ENCODE data around the gene SEC24D. TPM values are rescaled to one million over a fixed set of nuclear protein-coding genes. Genes with fewer than 3 reads are reported as not detected.

SEC24D gene
- total and polyA plus RNA-seq, 2 donors (not counting 3 experiments of a cell fraction or from before 2014, with no cell fraction given), result 81.5 to 127 TPM

GRCh38 chr4:118869808-118870342 is 33.9 kb upstream of the SEC24D start:
- POLR2A ChIA-PET, result no interaction called here
- no peaks in the 10 kb centered on the region for H3K79me2 ChIP-seq (ENCODE audit: control insufficient read depth, insufficient read depth, low read length)
- H3K27ac ChIP-seq (ENCODE audit: insufficient read depth, low read depth, low read length), result peak overlapping the region; percentile 26
- peak overlapping the region; percentile 75 for H2AFZ ChIP-seq (ENCODE audit: low read depth, low read length)
- H3K9me3 ChIP-seq (replicated peaks; ENCODE audit: control insufficient read depth, insufficient read depth, low read length), result no peaks in the 10 kb centered on the region
- H3K9ac ChIP-seq (replicated peaks; ENCODE audit: extremely low read depth, insufficient read depth, low read length), result no peak overlapping the region
- H3K4me2 ChIP-seq (ENCODE audit: insufficient read depth, low read length), result peak overlapping the region; percentile 32
- intact Hi-C loops (cut with micrococcal nuclease), result loop anchor here (1.0 to 2.0 kb wide), 2 partner anchors 19 to 34 kb away; partner anchors contain the start of genes SEC24D and SYNPO2
- peaks cover 13% of the 10 kb centered on the region for H3K4me1 ChIP-seq (ENCODE audit: control insufficient read depth, extremely low read depth, insufficient read depth, low read length)
- peak; percentile 71 for DNase-seq (ENCODE audit: low read depth, low spot score)
- TF ChIP-seq JUN (IDR thresholded peaks at IDR 0.05; ENCODE audit: borderline replicate concordance, insufficient read depth, insufficient read length, low read depth) (peak; percentile 10), CTCF (IDR thresholded peaks at IDR 0.05; ENCODE audit: extremely low read depth in 1 of 2, insufficient read depth in 1 of 2, low read depth in 1 of 2, low read length in 2 of 2) (no peak)
- H3K4me3 ChIP-seq (replicated peaks in 1 of 3; ENCODE audit: insufficient read depth in 1 of 3, low read depth in 1 of 3, low read length in 3 of 3), result no peak overlapping the region
- no peaks in the 10 kb centered on the region for H3K36me3 ChIP-seq (ENCODE audit: control insufficient read depth in 2 of 2, extremely low read depth in 1 of 2, insufficient read depth in 2 of 2, low read length in 2 of 2)
- no peaks in the 10 kb centered on the region for H3K27me3 ChIP-seq (ENCODE audit: control insufficient read depth in 2 of 2, insufficient read depth in 2 of 2, low read length in 2 of 2)
- BruUV-seq (replicated peaks), result no TSS peak
- CTCF ChIA-PET, result interaction anchor here (0.7 to 1.6 kb wide), 6 partner anchors 9 to 343 kb away, joined by 3 to 10 read pairs (median 4); partner anchors contain the start of gene SYNPO2
- peak; percentile 89 for FAIRE-seq
- dilution Hi-C loops (cut with MboI; ENCODE audit: extremely low pct_ligation_motif_present, low sequenced_read_pairs), result no loop called here
- H3K9me1 ChIP-seq (replicated peaks; ENCODE audit: control insufficient read depth, extremely low read depth, insufficient read depth, low read length), result no peaks in the 10 kb centered on the region
- no peaks in the 10 kb centered on the region for H4K20me1 ChIP-seq (replicated peaks; ENCODE audit: control insufficient read depth, extremely low read depth, insufficient read depth, low read length)

- ChIA-PET CTCF (no interaction called here), POLR2A (no interaction called here)
- H2AFZ ChIP-seq (ENCODE audit: low read depth, low read length), result no peak overlapping the region
- peaks cover 13% of the 10 kb centered on the region for H3K4me1 ChIP-seq (ENCODE audit: control insufficient read depth, extremely low read depth, insufficient read depth, low read length)
- dilution Hi-C loops (cut with MboI; ENCODE audit: extremely low pct_ligation_motif_present, low sequenced_read_pairs) (no loop called here), intact Hi-C loops (cut with micrococcal nuclease) (no loop called here)
- FAIRE-seq (no peak), DNase-seq (ENCODE audit: low read depth, low spot score) (no peak)
- no peaks in the 10 kb centered on the region for H3K27me3 ChIP-seq (ENCODE audit: control insufficient read depth in 2 of 2, insufficient read depth in 2 of 2, low read length in 2 of 2)
- H3K4me3 ChIP-seq (replicated peaks in 1 of 3; ENCODE audit: insufficient read depth in 1 of 3, low read depth in 1 of 3, low read length in 3 of 3), result no peak overlapping the region
- no peaks in the 10 kb centered on the region for H3K36me3 ChIP-seq (ENCODE audit: control insufficient read depth in 2 of 2, extremely low read depth in 1 of 2, insufficient read depth in 2 of 2, low read length in 2 of 2)
- no peaks in the 10 kb centered on the region for H3K9me3 ChIP-seq (replicated peaks; ENCODE audit: control insufficient read depth, insufficient read depth, low read length)
- H4K20me1 ChIP-seq (replicated peaks; ENCODE audit: control insufficient read depth, extremely low read depth, insufficient read depth, low read length), result no peaks in the 10 kb centered on the region
- H3K9me1 ChIP-seq (replicated peaks; ENCODE audit: control insufficient read depth, extremely low read depth, insufficient read depth, low read length), result no peaks in the 10 kb centered on the region
- H3K4me2 ChIP-seq (ENCODE audit: insufficient read depth, low read length), result no peak overlapping the region
- no peak overlapping the region for H3K27ac ChIP-seq (ENCODE audit: insufficient read depth, low read depth, low read length)
- BruUV-seq (replicated peaks), result no TSS peak
- no peak for TF ChIP-seq FOS (IDR thresholded peaks at IDR 0.05; ENCODE audit: borderline replicate concordance, insufficient read depth, low read length)
- TF ChIP-seq CTCF (IDR thresholded peaks at IDR 0.05; ENCODE audit: extremely low read depth in 1 of 2, insufficient read depth in 1 of 2, low read depth in 1 of 2, low read length in 2 of 2), result no peak
- no peak for TF ChIP-seq GATA2 (IDR thresholded peaks at IDR 0.05; ENCODE audit: insufficient read depth, insufficient read length, low read depth, low read length)
- no peak for TF ChIP-seq MAX (IDR thresholded peaks at IDR 0.05; ENCODE audit: insufficient read depth, insufficient read length)
- no peak for TF ChIP-seq JUN (IDR thresholded peaks at IDR 0.05; ENCODE audit: borderline replicate concordance, insufficient read depth, insufficient read length, low read depth)
- no peak for TF ChIP-seq EZH2 (IDR thresholded peaks at IDR 0.05; ENCODE audit: borderline replicate concordance, low read depth, low read length, severe bottlenecking)
- no peak for TF ChIP-seq POLR2AphosphoS5 (IDR thresholded peaks at IDR 0.05; ENCODE audit: insufficient read depth, low read depth, low read length)
- no peak for TF ChIP-seq POLR2A (IDR thresholded peaks at IDR 0.05; ENCODE audit: low read depth, low read length)
- TF ChIP-seq MYC (IDR thresholded peaks at IDR 0.05; ENCODE audit: low read depth, low read length), result no peak
- no peak overlapping the region for H3K9ac ChIP-seq (replicated peaks; ENCODE audit: extremely low read depth, insufficient read depth, low read length)
- H3K79me2 ChIP-seq (ENCODE audit: control insufficient read depth, insufficient read depth, low read length), result no peaks in the 10 kb centered on the region
Measured at GRCh38 chr4:118867311-118868067, 31.6 kb upstream of the SEC24D start.
